RWPE1 (cell line): ENCODE data around the gene PNPLA1.

Source experiments
- CTCF ChIA-PET: fragments of 350-600 bp; sonication (Branson Sonifier 250); formaldehyde crosslinking; extraction: SDS; loops from one replicate; lab custom pipeline; 2021; lab: Yijun Ruan, JAX
- POLR2A ChIA-PET: fragments of 400-600 bp; formaldehyde crosslinking; extraction: SDS; loops from one replicate; lab custom pipeline; 2020; ENCODE audit warnings: antibody characterized with exemption; ENCODE audit not compliant: low non-redundant PET; lab: Yijun Ruan, JAX
- DNase-seq: peaks from one replicate; pipeline ENCODE4 v3.0.0; 2012; ENCODE audit warnings: low spot score
- H3K27ac ChIP-seq: fragments of 450-650 bp; 2 replicates; pipeline ENCODE4 v1.5.1; 2017
- CTCF ChIP-seq: fragments of 450-650 bp; conservative IDR thresholded peaks from 2 replicates; pipeline ENCODE4 v1.5.1; 2017; ENCODE audit warnings: low read depth, mild to moderate bottlenecking

PNPLA1 gene

DNA sequence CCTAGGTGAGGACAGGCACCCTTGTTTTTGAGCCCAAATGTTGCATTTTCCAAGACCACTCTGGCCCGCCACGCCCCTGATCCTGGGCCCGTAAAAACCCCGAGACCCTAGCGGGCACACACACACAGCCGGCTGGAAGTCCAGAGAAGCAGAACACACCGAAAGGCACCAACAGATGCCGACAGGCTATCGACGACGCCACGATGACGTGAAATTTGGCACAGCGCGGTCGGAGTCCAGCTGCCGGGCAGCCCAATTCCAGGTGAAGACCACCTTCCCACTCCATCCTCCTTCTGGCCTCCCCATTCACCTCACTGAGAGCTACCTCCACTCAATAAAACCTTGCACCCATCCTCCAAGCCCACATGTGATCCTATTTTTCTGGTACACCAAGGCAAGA is 34.0 kb upstream of the PNPLA1 start:
- CTCF ChIA-PET: interaction anchor here (0.8 kb wide), 1 partner anchor 15 kb away, joined by 4 read pairs; no protein-coding TSS in a partner anchor

GRCh38 chr6:36239774-36240173 is 30.1 kb upstream of the PNPLA1 start:
- TF ChIP-seq CTCF: no peak
- ChIA-PET CTCF (no interaction called here), POLR2A (no interaction called here)
- DNase-seq: no peak
- no peak overlapping the region for H3K27ac ChIP-seq

More for the DNA sequence above, 34.0 kb upstream of the PNPLA1 start:
- TF ChIP-seq CTCF: no peak
- H3K27ac ChIP-seq: no peak overlapping the region
- POLR2A ChIA-PET: no interaction called here
- no peak for DNase-seq

GRCh38 chr6:36241728-36242127 is 28.1 kb upstream of the PNPLA1 start:
- no peak for TF ChIP-seq CTCF
- POLR2A ChIA-PET: interaction anchor here (0.6 kb wide), 1 partner anchor 12 kb away, joined by 5 read pairs; no protein-coding TSS in a partner anchor
- DNase-seq: no peak

GRCh38 chr6:36242161-36242560 is 27.7 kb upstream of the PNPLA1 start:
- no peak for DNase-seq
- TF ChIP-seq CTCF: no peak
- H3K27ac ChIP-seq: no peak overlapping the region
- CTCF ChIA-PET: no interaction called here
- POLR2A ChIA-PET: no interaction called here

More at GRCh38 chr6:36241728-36242127, 28.1 kb upstream of the PNPLA1 start:
- H3K27ac ChIP-seq: no peak overlapping the region
- CTCF ChIA-PET: no interaction called here

GRCh38 chr6:36242626-36243025 is 27.2 kb upstream of the PNPLA1 start:
- H3K27ac ChIP-seq: no peak overlapping the region
- no peak for TF ChIP-seq CTCF
- POLR2A ChIA-PET: interaction anchor here (0.6 kb wide), 1 partner anchor 10 kb away, joined by 6 read pairs; no protein-coding TSS in a partner anchor
- no peak for DNase-seq
- CTCF ChIA-PET: interaction anchor here (1.2 kb wide), 1 partner anchor 10 kb away, joined by 3 read pairs; no protein-coding TSS in a partner anchor

GRCh38 chr6:36243562-36244212 is 26.2 kb upstream of the PNPLA1 start:
- no peak for DNase-seq
- no peak for TF ChIP-seq CTCF
- POLR2A ChIA-PET: no interaction called here
- H3K27ac ChIP-seq: no peak overlapping the region
- CTCF ChIA-PET: interaction anchor here (1.2 kb wide), 1 partner anchor 11 kb away, joined by 3 read pairs; no protein-coding TSS in a partner anchor
